Activated CD4-positive, alpha-beta memory T cell treated with anti-CD3 and anti-CD28 coated beads, Interleukin-2, amount 10 ng/mL, durations not matched to agents 7 days and 5 days (primary cell): ENCODE measurements around the gene TRIM44. TPM values are rescaled to one million over a fixed set of nuclear protein-coding genes. Genes with fewer than 3 reads are reported as not detected.
"Not testable (repeated sequence)": the region's sequence is repeated elsewhere in the genome, so short reads cannot be mapped to it uniquely, and the experiment has no call there.

Experiments
- CTCF ChIA-PET: fragments of 350-600 bp; sonication (Branson Sonifier 250); formaldehyde crosslinking; loops from one replicate; lab custom pipeline; 2021; ENCODE audit warnings: antibody characterized with exemption, inconsistent platforms; lab: Charles Lee
- POLR2A ChIA-PET: fragments of 350-600 bp; sonication (Branson Sonifier 250); formaldehyde crosslinking; loops from one replicate; lab custom pipeline; 2021; ENCODE audit warnings: antibody characterized with exemption; lab: Charles Lee
- DNase-seq: peaks from one replicate; pipeline ENCODE4 v3.0.0-alpha.2; 2020
- H3K27ac Mint-ChIP-seq: one replicate; pipeline ENCODE4 v1.8.0; 2021; ENCODE audit warnings: mild to moderate bottlenecking, mixed read lengths
- H3K27me3 Mint-ChIP-seq: one replicate; pipeline ENCODE4 v1.8.0; 2021; ENCODE audit warnings: mixed read lengths
- H3K36me3 Mint-ChIP-seq: one replicate; pipeline ENCODE4 v1.8.0; 2021; ENCODE audit warnings: low read depth, mixed read lengths
- H3K4me1 Mint-ChIP-seq: one replicate; pipeline ENCODE4 v1.8.0; 2021; ENCODE audit warnings: mixed read lengths
- H3K4me3 Mint-ChIP-seq: one replicate; pipeline ENCODE4 v1.8.0; 2021; ENCODE audit warnings: mild to moderate bottlenecking, mixed read lengths
- H3K9me3 Mint-ChIP-seq: one replicate; pipeline ENCODE4 v1.8.0; 2021; ENCODE audit warnings: mixed read lengths
- total RNA-seq, 2 experiments: library from RNA; stranded (reverse); gene quantifications; one replicate each; pipeline ENCODE4 v1.2.3, GENCODE V29; 2021

TRIM44 gene
- total RNA-seq, 2 experiments from 2014 or later = 17.7 to 20.8 TPM

- POLR2A ChIA-PET = no interaction called here
- Mint-ChIP-seq H3K9me3 (no peaks in the 10 kb centered on the region), H3K27me3 (no peaks in the 10 kb centered on the region), H3K36me3 (no peaks in the 10 kb centered on the region), H3K27ac (no peak overlapping the region), H3K4me3 (no peak overlapping the region), H3K4me1 (peaks cover 2% of the 10 kb centered on the region)
- CTCF ChIA-PET = interaction anchor here (0.7 kb wide), 2 partner anchors 52 to 851 kb away, joined by 4 read pairs; no protein-coding TSS in a partner anchor
- DNase-seq = no peak
These were observed 77.7 kb downstream of the TRIM44 start for GRCh38 chr11:35740061-35740799.

- no peaks in the 10 kb centered on the region for H3K9me3 Mint-ChIP-seq
- H3K36me3 Mint-ChIP-seq = no peaks in the 10 kb centered on the region
- no peaks in the 10 kb centered on the region for H3K27me3 Mint-ChIP-seq
- H3K4me1 Mint-ChIP-seq = peaks cover 2% of the 10 kb centered on the region
- no peak for DNase-seq
- no peak overlapping the region for H3K27ac Mint-ChIP-seq
- ChIA-PET POLR2A (no interaction called here), CTCF (interaction anchor here (1.8 kb wide), 1 partner anchor 79 kb away, joined by 6 read pairs; no protein-coding TSS in a partner anchor)
- H3K4me3 Mint-ChIP-seq = no peak overlapping the region
These were observed 80.3 kb downstream of the TRIM44 start for GRCh38 chr11:35742707-35743454.

DNA sequence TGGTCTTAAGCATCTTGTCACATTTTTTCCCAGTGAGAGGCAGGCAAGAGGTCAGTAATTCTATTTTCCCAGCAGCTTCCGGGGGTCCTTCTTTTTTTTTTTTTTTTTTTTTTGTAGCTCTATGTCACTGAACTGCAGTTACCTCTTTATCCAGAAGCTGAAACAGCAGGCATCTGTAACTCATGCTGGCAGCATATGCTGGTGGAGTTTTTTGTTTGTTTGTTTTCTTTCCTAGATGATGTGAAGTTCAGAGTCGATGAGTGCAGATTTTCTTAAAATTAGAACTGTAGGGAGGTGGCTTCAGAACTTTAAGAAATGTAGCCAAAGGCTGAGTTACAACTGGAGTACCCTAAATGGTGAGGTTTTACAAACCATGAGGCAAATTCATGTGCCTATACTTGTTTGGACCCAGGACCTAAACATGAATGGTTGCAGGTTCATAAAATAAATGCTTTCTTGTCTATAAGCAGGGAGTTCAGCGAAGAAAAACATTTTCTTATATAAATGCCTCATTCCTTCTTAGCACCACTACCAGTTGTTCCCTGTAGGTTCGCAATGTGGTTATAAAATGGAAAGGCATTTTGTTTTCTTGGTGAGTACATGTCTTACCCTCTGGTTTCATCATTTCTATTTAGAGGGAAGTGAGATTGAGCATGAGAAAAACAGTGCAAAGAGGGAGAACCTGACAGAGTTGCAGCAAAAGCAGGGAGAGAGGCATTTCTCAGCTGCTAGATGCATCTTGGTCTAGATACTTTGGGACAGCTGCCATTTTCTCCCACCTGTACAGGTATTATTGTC lies 84.0 kb downstream of the TRIM44 start:
- Mint-ChIP-seq H3K9me3 (no peaks in the 10 kb centered on the region), H3K4me1 (no peaks in the 10 kb centered on the region), H3K27ac (no peak overlapping the region), H3K36me3 (no peaks in the 10 kb centered on the region), H3K27me3 (no peaks in the 10 kb centered on the region), H3K4me3 (no peak overlapping the region)
- POLR2A ChIA-PET = interaction anchor here (0.7 kb wide), 1 partner anchor 11 kb away, joined by 5 read pairs; no protein-coding TSS in a partner anchor
- CTCF ChIA-PET = interaction anchor here (0.8 kb wide), 1 partner anchor 75 kb away, joined by 3 read pairs; no protein-coding TSS in a partner anchor
- no peak for DNase-seq

DNA sequence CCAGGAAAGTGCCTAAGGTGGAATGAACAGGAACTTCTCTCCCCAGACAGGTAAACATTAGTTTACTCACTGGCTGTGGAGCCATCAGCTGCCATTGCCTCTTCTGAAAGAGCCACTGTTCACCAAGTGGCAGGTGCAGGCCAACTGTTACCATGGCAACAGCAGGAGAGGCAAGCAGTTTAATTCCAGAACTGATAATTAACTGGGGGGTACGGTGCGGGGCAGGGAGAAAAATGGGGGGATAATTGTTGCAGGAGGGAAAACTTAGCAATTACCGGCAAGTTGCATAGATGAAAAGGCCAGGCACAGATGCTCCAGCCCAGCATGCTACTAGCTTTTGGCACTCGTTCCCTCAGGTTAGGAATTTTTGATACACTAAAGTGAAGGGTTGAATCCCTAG lies 85.1 kb downstream of the TRIM44 start:
- CTCF ChIA-PET = no interaction called here
- no peak for DNase-seq
- no peak overlapping the region for H3K27ac Mint-ChIP-seq
- H3K4me1 Mint-ChIP-seq = no peaks in the 10 kb centered on the region
- H3K36me3 Mint-ChIP-seq = no peaks in the 10 kb centered on the region
- H3K27me3 Mint-ChIP-seq = no peaks in the 10 kb centered on the region
- no peak overlapping the region for H3K4me3 Mint-ChIP-seq
- POLR2A ChIA-PET = no interaction called here
- no peaks in the 10 kb centered on the region for H3K9me3 Mint-ChIP-seq

- Mint-ChIP-seq H3K4me3 (no peak overlapping the region), H3K27me3 (no peaks in the 10 kb centered on the region), H3K4me1 (no peaks in the 10 kb centered on the region), H3K9me3 (no peaks in the 10 kb centered on the region), H3K36me3 (no peaks in the 10 kb centered on the region), H3K27ac (no peak overlapping the region)
- ChIA-PET POLR2A (no interaction called here), CTCF (no interaction called here)
- DNase-seq = no peak
These were observed 86.1 kb downstream of the TRIM44 start for GRCh38 chr11:35748644-35749043.

DNA sequence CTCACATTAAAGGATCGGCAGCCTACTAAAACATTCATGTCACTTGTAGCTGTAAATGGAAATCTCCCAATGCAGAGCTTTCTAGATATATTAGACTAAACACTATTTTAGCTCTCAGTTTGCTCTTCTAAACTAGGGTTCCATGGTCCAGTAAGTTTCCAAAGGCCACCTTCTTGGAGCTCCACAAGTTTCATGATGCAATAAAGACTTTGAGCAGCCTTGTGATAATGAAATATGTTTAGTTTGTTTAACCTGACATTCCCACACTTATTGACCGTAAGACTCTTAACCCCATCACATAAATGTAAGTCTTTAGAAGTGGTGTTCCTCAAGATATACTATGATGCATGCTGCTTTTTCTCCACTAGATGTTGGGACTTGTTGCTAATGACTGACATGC lies 87.7 kb downstream of the TRIM44 start:
- Mint-ChIP-seq H3K9me3 (peaks cover 3% of the 10 kb centered on the region), H3K36me3 (no peaks in the 10 kb centered on the region), H3K4me1 (no peaks in the 10 kb centered on the region), H3K27me3 (no peaks in the 10 kb centered on the region), H3K4me3 (no peak overlapping the region), H3K27ac (no peak overlapping the region)
- no peak for DNase-seq
- ChIA-PET POLR2A (no interaction called here), CTCF (no interaction called here)

DNA sequence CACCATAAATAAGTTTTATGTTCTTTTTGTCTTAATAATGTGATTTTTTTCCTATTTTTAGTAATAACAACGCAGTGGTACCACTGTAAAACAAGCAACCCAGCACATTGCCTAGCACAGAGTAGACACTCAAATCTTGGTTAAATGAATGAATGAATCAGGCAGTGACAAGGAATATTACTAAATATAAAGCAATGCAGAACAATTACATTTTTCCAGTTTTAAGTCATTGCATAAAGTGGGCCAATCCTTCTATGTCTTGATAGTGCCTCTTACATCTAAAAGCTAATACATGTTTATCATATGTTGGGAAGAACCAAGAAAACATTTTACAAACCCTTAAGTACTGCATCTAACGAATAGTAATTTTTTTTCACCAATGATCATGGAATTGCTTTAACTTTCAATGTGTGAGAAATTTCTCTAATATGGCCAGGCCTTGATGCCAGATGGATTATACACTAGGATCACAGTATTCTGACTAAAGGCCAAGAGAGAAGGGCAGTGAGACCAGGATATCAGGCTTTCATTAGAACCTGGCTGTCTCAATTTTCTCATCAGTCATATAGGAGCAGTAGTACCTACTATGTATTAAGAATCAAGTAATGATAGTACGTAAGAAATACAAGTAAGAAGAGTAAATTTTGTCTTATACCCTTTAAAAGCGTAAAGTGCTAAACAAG lies 88.5 kb downstream of the TRIM44 start:
- DNase-seq = no peak
- CTCF ChIA-PET = no interaction called here
- peaks cover 3% of the 10 kb centered on the region for H3K9me3 Mint-ChIP-seq
- no peak overlapping the region for H3K27ac Mint-ChIP-seq
- no peak overlapping the region for H3K4me3 Mint-ChIP-seq
- no peaks in the 10 kb centered on the region for H3K36me3 Mint-ChIP-seq
- POLR2A ChIA-PET = no interaction called here
- H3K4me1 Mint-ChIP-seq = no peaks in the 10 kb centered on the region
- H3K27me3 Mint-ChIP-seq = no peaks in the 10 kb centered on the region

DNA sequence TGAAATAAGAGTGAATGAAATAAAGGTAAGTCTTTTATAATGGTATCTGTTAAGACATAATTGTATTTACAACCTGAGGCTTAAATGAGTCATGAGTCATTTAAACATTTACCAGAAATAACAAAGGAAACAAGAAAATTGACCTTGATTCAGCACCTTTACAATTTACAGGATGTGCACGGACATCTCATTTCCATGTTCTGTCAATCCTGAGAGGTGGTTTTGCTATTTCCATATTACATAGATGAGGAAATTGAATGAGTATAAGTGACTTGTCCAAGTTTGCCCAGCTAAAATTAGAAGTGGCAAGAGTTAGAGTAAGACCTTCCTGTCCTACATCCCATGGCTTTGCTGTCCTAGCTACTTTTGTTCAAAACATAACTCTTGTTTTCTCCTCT lies 89.1 kb downstream of the TRIM44 start:
- no peak for DNase-seq
- H3K27ac Mint-ChIP-seq = no peak overlapping the region
- POLR2A ChIA-PET = no interaction called here
- H3K36me3 Mint-ChIP-seq = no peaks in the 10 kb centered on the region
- no peaks in the 10 kb centered on the region for H3K4me1 Mint-ChIP-seq
- no peaks in the 10 kb centered on the region for H3K27me3 Mint-ChIP-seq
- CTCF ChIA-PET = no interaction called here
- no peak overlapping the region for H3K4me3 Mint-ChIP-seq
- peaks cover 3% of the 10 kb centered on the region for H3K9me3 Mint-ChIP-seq

- H3K9me3 Mint-ChIP-seq = peaks cover 3% of the 10 kb centered on the region
- no peak overlapping the region for H3K4me3 Mint-ChIP-seq
- ChIA-PET CTCF (no interaction called here), POLR2A (no interaction called here)
- H3K27ac Mint-ChIP-seq = no peak overlapping the region
- H3K27me3 Mint-ChIP-seq = no peaks in the 10 kb centered on the region
- DNase-seq = no peak
- peaks cover 4% of the 10 kb centered on the region for H3K36me3 Mint-ChIP-seq
- H3K4me1 Mint-ChIP-seq = no peaks in the 10 kb centered on the region
These were observed 89.5 kb downstream of the TRIM44 start for GRCh38 chr11:35752115-35752514.

DNA sequence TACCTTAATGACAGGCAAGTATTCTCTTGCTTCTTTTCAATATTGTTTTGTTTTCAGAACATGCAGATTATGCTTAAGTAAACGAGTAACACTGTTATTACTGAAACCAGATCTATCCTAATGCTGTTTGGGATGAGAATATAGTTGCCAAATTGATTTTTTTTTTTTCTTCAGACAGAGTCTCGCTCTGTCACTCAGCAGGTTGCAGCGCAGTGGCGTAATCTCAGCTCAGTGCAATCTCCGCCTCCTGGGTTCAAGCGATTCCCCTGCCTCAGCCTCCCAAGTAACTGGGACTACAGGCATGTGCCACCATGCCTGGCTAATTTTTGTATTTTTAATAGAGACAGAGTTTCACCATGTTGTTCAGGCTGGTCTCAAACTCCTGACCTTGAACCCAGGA lies 91.0 kb downstream of the TRIM44 start:
- H3K36me3 Mint-ChIP-seq, H3K27ac Mint-ChIP-seq, H3K4me3 Mint-ChIP-seq, H3K9me3 Mint-ChIP-seq, H3K27me3 Mint-ChIP-seq, DNase-seq, CTCF ChIA-PET, POLR2A ChIA-PET, H3K4me1 Mint-ChIP-seq: not testable (repeated sequence)

GRCh38 chr11:35759951-35760350 lies 97.4 kb downstream of the TRIM44 start:
- CTCF ChIA-PET, POLR2A ChIA-PET, H3K27ac Mint-ChIP-seq, H3K4me1 Mint-ChIP-seq, DNase-seq, H3K4me3 Mint-ChIP-seq, H3K27me3 Mint-ChIP-seq: not testable (repeated sequence)
- Mint-ChIP-seq H3K36me3 (peaks cover 11% of the 10 kb centered on the region), H3K9me3 (peaks cover 11% of the 10 kb centered on the region)

GRCh38 chr11:35761899-35762298 lies 99.3 kb downstream of the TRIM44 start:
- ChIA-PET CTCF (no interaction called here), POLR2A (no interaction called here)
- no peak for DNase-seq
- Mint-ChIP-seq H3K36me3 (peaks cover 10% of the 10 kb centered on the region), H3K4me3 (no peak overlapping the region), H3K27ac (no peak overlapping the region), H3K27me3 (no peaks in the 10 kb centered on the region), H3K4me1 (no peaks in the 10 kb centered on the region), H3K9me3 (peaks cover 9% of the 10 kb centered on the region)
